ENCODE results near the gene SUGCT.
"Not testable (repeated sequence)": the region's sequence is repeated elsewhere in the genome, so short reads cannot be mapped to it uniquely, and the experiment has no call there.

The SUGCT gene

GRCh38 chr7:40141916-40142315, 7.1 kb downstream of the SUGCT start:
- not testable (repeated sequence) for DNase-seq

GRCh38 chr7:40145596-40146130, 10.9 kb downstream of the SUGCT start:
- DNase-seq: not testable (repeated sequence)

- DNase-seq: no peak
These were observed 12.8 kb downstream of the SUGCT start for GRCh38 chr7:40147371-40148246.

- not testable (repeated sequence) for DNase-seq
These were observed 13.4 kb downstream of the SUGCT start for GRCh38 chr7:40148247-40148580.

- no peak for DNase-seq
These were observed 13.9 kb downstream of the SUGCT start for GRCh38 chr7:40148671-40149070.

GRCh38 chr7:40151504-40151903, 16.7 kb downstream of the SUGCT start:
- no peak for DNase-seq

- no peak for DNase-seq
These were observed 22.2 kb downstream of the SUGCT start for GRCh38 chr7:40156988-40157387.

GRCh38 chr7:40162516-40162915, 27.7 kb downstream of the SUGCT start:
- DNase-seq: no peak

- no peak for DNase-seq
These were observed 30.4 kb downstream of the SUGCT start for GRCh38 chr7:40165216-40165615.

- no peak for DNase-seq
These were observed 32.5 kb downstream of the SUGCT start for GRCh38 chr7:40167291-40167690.

- DNase-seq: not testable (repeated sequence)
These were observed 33.5 kb downstream of the SUGCT start for GRCh38 chr7:40168266-40168665.

GRCh38 chr7:40173121-40173520, 38.3 kb downstream of the SUGCT start:
- not testable (repeated sequence) for DNase-seq

GRCh38 chr7:40175256-40175655, 40.5 kb downstream of the SUGCT start:
- not testable (repeated sequence) for DNase-seq

GRCh38 chr7:40175725-40176510, 41.1 kb downstream of the SUGCT start:
- no peak for DNase-seq

GRCh38 chr7:40177071-40177470, 42.3 kb downstream of the SUGCT start:
- DNase-seq: no peak

- no peak for DNase-seq
These were observed 47.6 kb downstream of the SUGCT start for GRCh38 chr7:40182452-40182851.

- DNase-seq: no peak
These were observed 51.8 kb downstream of the SUGCT start for GRCh38 chr7:40186586-40186985.

- DNase-seq: no peak
These were observed 57.2 kb downstream of the SUGCT start for GRCh38 chr7:40192036-40192435.

- DNase-seq: no peak
These were observed 59.9 kb downstream of the SUGCT start for GRCh38 chr7:40194745-40195144.

- no peak for DNase-seq
These were observed 62.7 kb downstream of the SUGCT start for GRCh38 chr7:40197527-40197926.

- no peak for DNase-seq
These were observed 64.4 kb downstream of the SUGCT start for GRCh38 chr7:40199076-40199802.

- DNase-seq: no peak
These were observed 66.0 kb downstream of the SUGCT start for GRCh38 chr7:40200791-40201190.

GRCh38 chr7:40202851-40203250, 68.0 kb downstream of the SUGCT start:
- no peak for DNase-seq
